ENCODE results near the gene SDCBP2. TPM values are rescaled to one million over a fixed set of nuclear protein-coding genes. Genes with fewer than 3 reads are reported as not detected.

SDCBP2 gene
- total RNA-seq, 1 experiment from 2014 or later: 1.9 TPM

DNA sequence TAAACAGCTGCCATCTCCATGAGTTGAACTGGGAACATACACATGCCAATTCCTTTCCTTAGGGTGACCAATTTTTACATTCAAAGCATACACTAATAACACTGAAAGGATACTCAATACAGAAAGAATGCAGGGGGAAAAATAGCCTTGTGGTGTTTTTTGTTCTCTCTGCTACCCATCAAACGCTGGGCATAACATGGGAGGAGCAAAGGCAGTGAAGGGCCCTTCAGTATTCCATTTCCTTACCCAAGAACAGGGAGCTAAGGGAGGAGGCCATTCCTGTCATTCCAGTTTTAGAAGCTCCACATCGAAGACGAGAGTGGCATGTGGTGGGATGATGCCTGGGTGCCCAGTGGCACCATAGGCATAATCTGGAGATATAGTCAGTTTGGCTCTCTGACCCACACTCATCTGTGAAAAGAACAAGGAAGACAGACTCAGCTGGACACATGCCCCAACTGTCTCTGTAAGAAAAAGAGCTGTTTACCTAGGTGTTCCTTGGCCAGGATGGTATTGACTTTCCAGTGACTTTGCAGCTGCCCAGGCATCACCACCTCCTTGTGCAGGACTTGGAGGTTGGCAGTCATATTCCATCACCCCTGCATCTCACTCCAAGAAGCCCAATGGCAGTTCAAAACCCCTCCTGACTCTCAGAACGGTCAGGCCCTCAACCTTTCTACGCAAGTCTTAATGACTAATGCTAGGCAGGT, 43.0 kb upstream of the SDCBP2 start:
- H2BK5ac ChIP-seq (ENCODE audit: insufficient read length, low read length): no peak overlapping the region
- TF ChIP-seq, protein P1, sequence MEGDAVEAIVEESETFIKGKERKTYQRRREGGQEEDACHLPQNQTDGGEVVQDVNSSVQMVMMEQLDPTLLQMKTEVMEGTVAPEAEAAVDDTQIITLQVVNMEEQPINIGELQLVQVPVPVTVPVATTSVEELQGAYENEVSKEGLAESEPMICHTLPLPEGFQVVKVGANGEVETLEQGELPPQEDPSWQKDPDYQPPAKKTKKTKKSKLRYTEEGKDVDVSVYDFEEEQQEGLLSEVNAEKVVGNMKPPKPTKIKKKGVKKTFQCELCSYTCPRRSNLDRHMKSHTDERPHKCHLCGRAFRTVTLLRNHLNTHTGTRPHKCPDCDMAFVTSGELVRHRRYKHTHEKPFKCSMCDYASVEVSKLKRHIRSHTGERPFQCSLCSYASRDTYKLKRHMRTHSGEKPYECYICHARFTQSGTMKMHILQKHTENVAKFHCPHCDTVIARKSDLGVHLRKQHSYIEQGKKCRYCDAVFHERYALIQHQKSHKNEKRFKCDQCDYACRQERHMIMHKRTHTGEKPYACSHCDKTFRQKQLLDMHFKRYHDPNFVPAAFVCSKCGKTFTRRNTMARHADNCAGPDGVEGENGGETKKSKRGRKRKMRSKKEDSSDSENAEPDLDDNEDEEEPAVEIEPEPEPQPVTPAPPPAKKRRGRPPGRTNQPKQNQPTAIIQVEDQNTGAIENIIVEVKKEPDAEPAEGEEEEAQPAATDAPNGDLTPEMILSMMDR (conservative IDR thresholded peaks at IDR 0.05): no peak
- H3K9ac ChIP-seq (ENCODE audit: extremely low read depth, insufficient read length, low read length): no peak overlapping the region
- no CpG with 5 or more reads among the region's 5 CpGs for WGBS (ENCODE audit: extremely low coverage, insufficient read length, low lambda C conversion rate)
- H2BK15ac ChIP-seq (ENCODE audit: low read depth, low read length): no peak overlapping the region
- DNase-seq: no peak
- Mint-ChIP-seq H3K4me1 (peaks cover 12 to 14% of the 10 kb centered on the region in 2 experiments), H3K36me3 (ENCODE audit: insufficient read depth in 1 of 3, low read depth in 3 of 3) (peaks cover 18 to 69% (median 34%) of the 10 kb centered on the region in 3 experiments; a peak in 6 of 7 replicates), H3K9me3 (peaks cover 0 to 3% of the 10 kb centered on the region in 2 experiments; a peak in 1 of 5 replicates), H3K27ac (no peak overlapping the region), H3K27me3 (ENCODE audit: low read depth) (no peaks in the 10 kb centered on the region), H3K4me3 (no peak overlapping the region)
- no peak overlapping the region for H3K4ac ChIP-seq (ENCODE audit: low read depth, low read length)
- no peak overlapping the region for H4K91ac ChIP-seq (ENCODE audit: insufficient read length, low read depth, low read length)
- H3K56ac ChIP-seq (ENCODE audit: insufficient read length, low read depth, low read length): no peak overlapping the region
- H2AK5ac ChIP-seq (ENCODE audit: insufficient read length, low read length): no peak overlapping the region
- H3K4me2 ChIP-seq (ENCODE audit: insufficient read depth, insufficient read length, low read length): no peak overlapping the region
- H3K4me1 ChIP-seq (ENCODE audit: insufficient read depth, low read length): no peaks in the 10 kb centered on the region; the same call in 1 of the 2 replicates
- no peaks in the 10 kb centered on the region for H3K9me3 ChIP-seq (ENCODE audit: control insufficient read depth, low read depth, low read length)
- peaks cover 9% of the 10 kb centered on the region for H3K79me1 ChIP-seq (ENCODE audit: insufficient read depth, low read depth, low read length, poor library complexity, severe bottlenecking)
- H3K18ac ChIP-seq (ENCODE audit: insufficient read length, low read depth, low read length): no peak overlapping the region
- no peak overlapping the region for H3K27ac ChIP-seq (ENCODE audit: insufficient read length, low read depth, low read length)
- no peak overlapping the region for H2BK20ac ChIP-seq (ENCODE audit: low read depth, low read length, poor library complexity, severe bottlenecking)
- H3K23me2 ChIP-seq (ENCODE audit: insufficient read length, low read depth, low read length, poor library complexity, severe bottlenecking): no peaks in the 10 kb centered on the region
- H3K23ac ChIP-seq (ENCODE audit: insufficient read length, low read depth, low read length): no peak overlapping the region
- H3K27me3 ChIP-seq (ENCODE audit: insufficient read depth, low read length): no peaks in the 10 kb centered on the region
- H4K5ac ChIP-seq (ENCODE audit: insufficient read length, low read depth, low read length): no peak overlapping the region
- H2BK12ac ChIP-seq (ENCODE audit: insufficient read length, low read depth, low read length): no peak overlapping the region
- H2BK120ac ChIP-seq (ENCODE audit: low read depth, low read length, poor library complexity, severe bottlenecking): no peak overlapping the region
- no peak overlapping the region for H4K8ac ChIP-seq (replicated peaks; ENCODE audit: insufficient read length, low read depth, low read length)
- H4K20me1 ChIP-seq (ENCODE audit: control insufficient read depth, insufficient read depth, insufficient read length): no peaks in the 10 kb centered on the region
- peaks cover 9% of the 10 kb centered on the region for H3K79me2 ChIP-seq (ENCODE audit: insufficient read depth, low read length)
- H2AFZ ChIP-seq (ENCODE audit: low read length): no peak overlapping the region
- H3K14ac ChIP-seq (ENCODE audit: insufficient read depth, low read length): no peak overlapping the region
- no peak overlapping the region for H3T11ph ChIP-seq (ENCODE audit: low read length)

Measured in H9 (cell line).